ENCODE measurements around the gene OS9.
"Not testable (repeated sequence)": the region's sequence is repeated elsewhere in the genome, so short reads cannot be mapped to it uniquely, and the experiment has no call there.

OS9 gene

DNA sequence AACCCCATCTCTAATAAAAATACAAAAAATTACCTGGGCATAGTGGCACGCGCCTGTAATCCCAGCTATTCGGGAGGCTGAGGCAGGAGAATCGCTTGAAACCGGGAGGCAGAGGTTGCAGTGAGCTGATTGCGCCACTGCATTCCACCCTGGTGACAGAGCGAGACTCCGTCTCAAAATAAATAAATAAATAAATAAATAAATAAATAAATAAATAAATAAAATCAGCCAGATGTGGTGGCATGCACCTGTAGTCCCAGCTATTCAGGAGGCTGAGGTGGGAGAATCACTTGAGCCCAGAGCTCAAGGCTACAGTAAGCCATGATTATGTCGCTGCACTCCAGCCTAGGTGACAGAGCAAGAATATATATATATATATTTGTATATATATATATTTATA, 16.0 kb upstream of the OS9 start:
- H3K36me3 ChIP-seq (ENCODE audit: control insufficient read depth in 1 of 2, insufficient read depth in 2 of 2, low read depth in 1 of 2, low read length in 2 of 2); H4K8ac ChIP-seq (ENCODE audit: low read length); H2AFZ ChIP-seq (ENCODE audit: low read depth, low read length); H3K23ac ChIP-seq (ENCODE audit: low read length in 2 of 2); H3K9ac ChIP-seq (ENCODE audit: low read length); H2BK12ac ChIP-seq (ENCODE audit: low read length in 2 of 2); H3K27ac ChIP-seq (ENCODE audit: low read length, poor library complexity, severe bottlenecking); H3K4me3 ChIP-seq (ENCODE audit: insufficient read depth in 1 of 2, low read depth in 1 of 2, low read length in 2 of 2); H2BK120ac ChIP-seq (ENCODE audit: low read depth, low read length); H3K27me3 ChIP-seq (ENCODE audit: control insufficient read depth in 1 of 2, insufficient read depth in 1 of 2, low read length in 2 of 2); H3K4me2 ChIP-seq (ENCODE audit: low read length, poor library complexity, severe bottlenecking); H4K91ac ChIP-seq (ENCODE audit: low read length); H2AK5ac ChIP-seq (ENCODE audit: low read length, severe bottlenecking); H3K79me1 ChIP-seq (replicated peaks; ENCODE audit: low read length, poor library complexity, severe bottlenecking); H2BK5ac ChIP-seq (ENCODE audit: low read depth, low read length, poor library complexity, severe bottlenecking); H3K4ac ChIP-seq (ENCODE audit: low read depth in 1 of 2, low read length in 2 of 2); H3K18ac ChIP-seq (ENCODE audit: low read depth in 1 of 2, low read length in 2 of 2); H2BK15ac ChIP-seq (ENCODE audit: low read depth, poor library complexity, severe bottlenecking); DNase-seq; H3K4me1 ChIP-seq (ENCODE audit: control insufficient read depth, insufficient read depth, low read depth, low read length); H3K14ac ChIP-seq (ENCODE audit: low read length in 2 of 2); H3K9me3 ChIP-seq (ENCODE audit: control insufficient read depth, low read length): not testable (repeated sequence)
- WGBS, result 91% methylated on average over 5 of the region's 9 CpGs

DNA sequence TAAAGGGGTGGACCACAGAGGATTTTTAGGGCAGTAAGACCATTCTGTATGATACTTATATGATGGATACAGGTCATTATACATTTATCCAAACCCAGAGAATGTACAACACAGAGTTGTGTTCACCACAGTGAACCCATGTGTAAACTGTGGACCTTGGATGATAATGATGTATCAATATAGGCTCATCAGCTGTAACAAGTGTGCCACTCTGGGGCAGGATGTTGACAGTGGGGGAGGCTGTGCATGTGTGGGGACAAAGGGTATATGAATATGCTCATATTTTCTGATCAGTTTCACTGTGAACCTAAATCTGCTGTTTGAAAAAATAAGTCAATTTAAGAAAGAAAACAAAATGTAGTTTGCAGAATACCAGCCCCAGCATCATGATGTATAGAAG, 14.2 kb upstream of the OS9 start:
- Histone ChIP-seq H2BK120ac (ENCODE audit: low read depth, low read length) (no peak overlapping the region), H3K18ac (ENCODE audit: low read depth in 1 of 2, low read length in 2 of 2) (no peak overlapping the region), H3K4me3 (ENCODE audit: insufficient read depth in 1 of 2, low read depth in 1 of 2, low read length in 2 of 2) (no peak overlapping the region), H3K9ac (ENCODE audit: low read length) (no peak overlapping the region), H3K4me2 (ENCODE audit: low read length, poor library complexity, severe bottlenecking) (no peak overlapping the region), H3K9me3 (ENCODE audit: control insufficient read depth, low read length) (no peaks in the 10 kb centered on the region), H2AFZ (ENCODE audit: low read depth, low read length) (no peak overlapping the region), H2BK12ac (ENCODE audit: low read length in 2 of 2) (no peak overlapping the region), H2BK15ac (ENCODE audit: low read depth, poor library complexity, severe bottlenecking) (no peak overlapping the region), H3K36me3 (ENCODE audit: control insufficient read depth in 1 of 2, insufficient read depth in 2 of 2, low read depth in 1 of 2, low read length in 2 of 2) (no peaks in the 10 kb centered on the region), H3K4ac (ENCODE audit: low read depth in 1 of 2, low read length in 2 of 2) (no peak overlapping the region), H4K8ac (ENCODE audit: low read length) (no peak overlapping the region), H2AK5ac (ENCODE audit: low read length, severe bottlenecking) (no peak overlapping the region), H3K4me1 (ENCODE audit: control insufficient read depth, insufficient read depth, low read depth, low read length) (no peaks in the 10 kb centered on the region), H3K27me3 (ENCODE audit: control insufficient read depth in 1 of 2, insufficient read depth in 1 of 2, low read length in 2 of 2) (peaks cover 0 to 6% of the 10 kb centered on the region in 2 experiments), H3K27ac (ENCODE audit: low read length, poor library complexity, severe bottlenecking) (no peak overlapping the region), H3K23ac (ENCODE audit: low read length in 2 of 2) (no peak overlapping the region), H2BK5ac (ENCODE audit: low read depth, low read length, poor library complexity, severe bottlenecking) (no peak overlapping the region), H4K91ac (ENCODE audit: low read length) (no peak overlapping the region), H3K79me1 (replicated peaks; ENCODE audit: low read length, poor library complexity, severe bottlenecking) (no peaks in the 10 kb centered on the region), H3K14ac (ENCODE audit: low read length in 2 of 2) (no peak overlapping the region)
- DNase-seq, result no peak

- no peak for DNase-seq
- no peaks in the 10 kb centered on the region for H3K4me1 ChIP-seq (ENCODE audit: control insufficient read depth, insufficient read depth, low read depth, low read length)
- no peak overlapping the region for H2BK12ac ChIP-seq (ENCODE audit: low read length in 2 of 2)
- H3K18ac ChIP-seq (ENCODE audit: low read depth in 1 of 2, low read length in 2 of 2), result no peak overlapping the region
- 31% methylated on average over 1 of the region's 4 CpGs for WGBS
- H3K23ac ChIP-seq (ENCODE audit: low read length in 2 of 2), result no peak overlapping the region
- H4K91ac ChIP-seq (ENCODE audit: low read length), result no peak overlapping the region
- no peak overlapping the region for H2AK5ac ChIP-seq (ENCODE audit: low read length, severe bottlenecking)
- H3K36me3 ChIP-seq (ENCODE audit: control insufficient read depth in 1 of 2, insufficient read depth in 2 of 2, low read depth in 1 of 2, low read length in 2 of 2), result no peaks in the 10 kb centered on the region
- peaks cover 3% of the 10 kb centered on the region for H3K9me3 ChIP-seq (ENCODE audit: control insufficient read depth, low read length)
- no peak overlapping the region for H2BK120ac ChIP-seq (ENCODE audit: low read depth, low read length)
- H3K79me1 ChIP-seq (replicated peaks; ENCODE audit: low read length, poor library complexity, severe bottlenecking), result no peaks in the 10 kb centered on the region
- H3K27me3 ChIP-seq (ENCODE audit: control insufficient read depth in 1 of 2, insufficient read depth in 1 of 2, low read length in 2 of 2), result peaks cover 4 to 20% of the 10 kb centered on the region in 2 experiments
- no peak overlapping the region for H4K8ac ChIP-seq (ENCODE audit: low read length)
- no peak overlapping the region for H3K4ac ChIP-seq (ENCODE audit: low read depth in 1 of 2, low read length in 2 of 2)
- H3K9ac ChIP-seq (ENCODE audit: low read length), result no peak overlapping the region
- H3K27ac ChIP-seq (ENCODE audit: low read length, poor library complexity, severe bottlenecking), result no peak overlapping the region
- H3K4me2 ChIP-seq (ENCODE audit: low read length, poor library complexity, severe bottlenecking), result no peak overlapping the region
- no peak overlapping the region for H2AFZ ChIP-seq (ENCODE audit: low read depth, low read length)
- no peak overlapping the region for H2BK5ac ChIP-seq (ENCODE audit: low read depth, low read length, poor library complexity, severe bottlenecking)
- no peak overlapping the region for H2BK15ac ChIP-seq (ENCODE audit: low read depth, poor library complexity, severe bottlenecking)
- no peak overlapping the region for H3K4me3 ChIP-seq (ENCODE audit: insufficient read depth in 1 of 2, low read depth in 1 of 2, low read length in 2 of 2)
- H3K14ac ChIP-seq (ENCODE audit: low read length in 2 of 2), result no peak overlapping the region
Measured at GRCh38 chr12:57687862-57688261, 6.1 kb upstream of the OS9 start.

DNA sequence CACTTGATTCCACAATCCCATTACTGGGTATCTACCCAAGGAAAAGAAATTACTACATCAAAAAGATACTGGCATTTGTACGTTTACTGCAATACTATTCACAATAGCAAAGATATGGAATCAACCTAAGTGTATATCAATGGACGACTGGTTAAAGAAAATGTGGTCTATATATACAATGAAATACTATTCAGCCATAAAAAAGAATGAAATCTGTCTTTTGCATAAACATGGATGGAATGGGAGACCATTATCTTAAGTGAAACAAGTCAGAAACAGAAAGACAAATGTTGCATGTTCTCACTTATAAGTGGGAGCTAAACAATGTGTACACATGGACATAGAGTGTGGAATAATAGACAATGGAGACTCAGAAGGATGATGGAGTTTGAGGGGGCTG, 5.0 kb upstream of the OS9 start:
- no CpG with 5 or more reads among the region's 2 CpGs for WGBS

More for the DNA sequence above, 5.0 kb upstream of the OS9 start:
- peaks cover 3% of the 10 kb centered on the region for H3K9me3 ChIP-seq (ENCODE audit: control insufficient read depth, low read length)
- H3K4me2 ChIP-seq (ENCODE audit: low read length, poor library complexity, severe bottlenecking), result no peak overlapping the region
- no peak overlapping the region for H3K18ac ChIP-seq (ENCODE audit: low read depth in 1 of 2, low read length in 2 of 2)
- H4K91ac ChIP-seq (ENCODE audit: low read length), result no peak overlapping the region
- H3K4me3 ChIP-seq (ENCODE audit: insufficient read depth in 1 of 2, low read depth in 1 of 2, low read length in 2 of 2), result no peak overlapping the region
- peaks cover 2% of the 10 kb centered on the region for H3K4me1 ChIP-seq (ENCODE audit: control insufficient read depth, insufficient read depth, low read depth, low read length)
- H3K79me1 ChIP-seq (replicated peaks; ENCODE audit: low read length, poor library complexity, severe bottlenecking), result no peaks in the 10 kb centered on the region
- no peak overlapping the region for H3K23ac ChIP-seq (ENCODE audit: low read length in 2 of 2)
- H3K27me3 ChIP-seq (ENCODE audit: control insufficient read depth in 1 of 2, insufficient read depth in 1 of 2, low read length in 2 of 2), result peaks cover 4 to 20% of the 10 kb centered on the region in 2 experiments
- H2BK120ac ChIP-seq (ENCODE audit: low read depth, low read length), result no peak overlapping the region
- H3K27ac ChIP-seq (ENCODE audit: low read length, poor library complexity, severe bottlenecking), result no peak overlapping the region
- H2BK15ac ChIP-seq (ENCODE audit: low read depth, poor library complexity, severe bottlenecking), result no peak overlapping the region
- no peak overlapping the region for H2AFZ ChIP-seq (ENCODE audit: low read depth, low read length)
- no peaks in the 10 kb centered on the region for H3K36me3 ChIP-seq (ENCODE audit: control insufficient read depth in 1 of 2, insufficient read depth in 2 of 2, low read depth in 1 of 2, low read length in 2 of 2)
- H4K8ac ChIP-seq (ENCODE audit: low read length), result no peak overlapping the region
- no peak overlapping the region for H2BK5ac ChIP-seq (ENCODE audit: low read depth, low read length, poor library complexity, severe bottlenecking)
- no peak overlapping the region for H2BK12ac ChIP-seq (ENCODE audit: low read length in 2 of 2)
- H3K9ac ChIP-seq (ENCODE audit: low read length), result no peak overlapping the region
- H2AK5ac ChIP-seq (ENCODE audit: low read length, severe bottlenecking), result no peak overlapping the region
- H3K14ac ChIP-seq (ENCODE audit: low read length in 2 of 2), result no peak overlapping the region
- DNase-seq, result no peak
- no peak overlapping the region for H3K4ac ChIP-seq (ENCODE audit: low read depth in 1 of 2, low read length in 2 of 2)
